Breast epithelium (tissue), 3 donors: ENCODE results near the gene RIPOR2.

Experiments used
- CTCF ChIP-seq, 3 donors: fragments of 450-650 bp; IDR thresholded peaks; one replicate each; pipeline ENCODE4 v1.5.1; 2016 to 2017; ENCODE audit warnings: antibody characterized with exemption in 3 of 3, mild to moderate bottlenecking in 3 of 3, moderate library complexity in 3 of 3
- POLR2A ChIP-seq: fragments of 450-650 bp; IDR thresholded peaks from one replicate; pipeline ENCODE4 v1.6.1; 2016; ENCODE audit warnings: antibody characterized with exemption, mild to moderate bottlenecking, moderate library complexity
- POLR2AphosphoS5 ChIP-seq, 3 donors: sonication (generic); formaldehyde crosslinking; IDR thresholded peaks; one replicate each; pipeline ENCODE4 v1.6.1; 2017; ENCODE audit warnings: antibody characterized with exemption in 3 of 3

GRCh38 chr6:24960991-24961475, 25.3 kb upstream of the RIPOR2 start:
- no peak for TF ChIP-seq CTCF (IDR thresholded peaks at IDR 0.05)
- TF ChIP-seq POLR2AphosphoS5 (IDR thresholded peaks at IDR 0.05): no peak
- no peak for TF ChIP-seq POLR2A
